Stimulated activated CD4-positive, alpha-beta T cell treated with anti-CD3 and anti-CD28 coated beads, TNF-alpha, amount 100 ng/mL, for 1 hour (primary cell): ENCODE data around the gene KIRREL3.

Source experiments
- DNase-seq, 3 donors: peaks; one replicate each; pipeline ENCODE4 v3.0.0-alpha.2; 2020; ENCODE audit warnings: low read depth in 3 of 3, low spot score in 1 of 3

Gene KIRREL3

DNA sequence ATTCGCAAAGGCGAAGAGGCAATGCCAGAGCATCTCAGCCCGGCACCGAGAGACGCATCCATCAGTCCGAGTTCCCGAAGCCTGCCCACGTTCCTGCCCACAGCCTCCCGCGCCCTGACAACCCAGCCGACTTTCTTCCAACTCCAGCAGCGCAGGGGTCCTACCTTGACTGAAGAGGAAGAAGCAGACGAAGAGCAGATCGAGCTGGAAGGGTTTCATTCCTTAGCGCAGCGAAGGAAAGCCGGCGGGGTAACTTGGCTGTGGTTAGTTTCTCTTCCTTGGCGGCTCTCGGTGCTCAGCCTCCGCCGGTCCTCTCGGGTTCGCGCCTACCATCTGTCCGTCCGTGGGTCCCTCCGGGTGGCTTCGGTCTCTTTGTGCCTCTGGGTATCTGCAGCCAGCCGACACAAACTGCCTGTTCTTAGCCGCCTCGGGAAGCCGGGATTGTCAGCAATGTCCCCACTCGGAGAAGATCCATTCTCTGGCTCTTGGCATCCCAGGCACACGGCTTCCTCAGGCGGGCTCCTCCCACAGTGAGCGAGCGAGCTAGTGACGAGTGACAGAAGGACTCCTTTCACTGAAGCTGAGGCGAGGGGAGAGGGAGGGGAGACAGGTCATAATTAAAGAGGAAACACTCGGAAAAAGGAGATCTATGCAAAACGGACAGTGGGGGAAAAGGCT lies at the start of gene KIRREL3:
Gene KIRREL3 (minus strand): TSS at position 480 of the 678 bp plus-strand sequence.
- DNase-seq = no peak

GRCh38 chr11:127050186-127050585 lies 49.6 kb upstream of the KIRREL3 start:
- DNase-seq = no peak

DNA sequence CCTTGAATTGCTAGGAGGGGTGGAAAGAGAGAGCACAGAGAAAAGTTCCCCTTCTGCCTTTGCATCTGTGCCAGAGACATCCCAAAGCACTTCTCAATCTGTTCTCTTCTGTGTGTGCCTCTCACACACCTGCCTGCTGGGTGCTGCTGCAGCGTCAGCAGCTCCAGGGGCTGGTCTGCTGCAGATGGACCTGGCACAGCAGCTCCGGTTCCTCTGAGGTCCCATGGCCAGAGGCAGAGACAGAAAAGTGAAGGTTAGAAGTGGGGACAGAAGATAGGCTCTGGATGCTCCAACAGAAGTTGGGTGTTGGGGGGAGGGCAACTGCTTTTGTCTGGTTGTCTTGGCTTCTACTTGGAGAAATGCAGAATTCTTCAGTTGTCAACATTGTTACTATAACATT lies 48.9 kb upstream of the KIRREL3 start:
- no peak for DNase-seq

- DNase-seq = no peak
These were observed 44.0 kb upstream of the KIRREL3 start for GRCh38 chr11:127044535-127044934.

DNA sequence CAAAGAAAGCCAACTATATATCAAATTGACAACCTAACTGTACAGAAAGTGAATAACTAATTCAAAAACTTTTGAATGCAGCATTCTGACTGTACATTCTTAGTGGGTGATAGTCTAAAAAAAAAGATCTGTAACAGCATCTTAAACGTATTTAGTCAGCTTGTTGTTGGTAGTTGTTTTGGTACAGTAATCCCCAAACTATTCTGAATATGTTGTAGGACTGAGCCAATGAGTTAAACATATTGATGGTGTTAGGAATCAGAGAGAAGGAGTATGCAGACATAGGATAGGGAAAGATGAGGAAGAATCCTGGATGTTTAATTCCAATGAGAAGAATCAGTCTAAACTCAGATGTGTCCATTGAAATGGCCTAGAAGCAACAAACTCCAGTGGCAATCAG lies 41.9 kb upstream of the KIRREL3 start:
- no peak for DNase-seq

- DNase-seq = no peak
These were observed 39.0 kb upstream of the KIRREL3 start for GRCh38 chr11:127039591-127039990.

DNA sequence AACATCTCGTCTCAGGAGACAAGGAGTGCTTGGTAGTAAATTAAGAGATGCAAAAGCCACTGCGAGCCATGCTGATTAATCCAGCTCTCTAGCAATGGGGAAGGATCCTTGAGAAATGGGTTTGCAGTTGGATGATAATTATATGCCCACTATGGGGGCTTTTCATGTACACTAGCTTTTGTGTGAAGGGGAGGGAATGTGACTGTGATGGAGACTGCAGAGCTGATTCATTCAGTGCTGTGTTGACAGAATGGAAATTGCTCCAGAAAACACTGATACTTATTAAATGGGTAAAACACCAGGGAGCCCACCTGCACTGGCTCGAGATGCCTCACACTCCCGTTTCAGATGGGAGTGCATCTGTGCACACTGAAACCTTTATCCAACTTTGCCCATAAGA lies 37.0 kb upstream of the KIRREL3 start:
- DNase-seq = no peak

- no peak for DNase-seq
These were observed 36.4 kb upstream of the KIRREL3 start for GRCh38 chr11:127037001-127037400.

DNA sequence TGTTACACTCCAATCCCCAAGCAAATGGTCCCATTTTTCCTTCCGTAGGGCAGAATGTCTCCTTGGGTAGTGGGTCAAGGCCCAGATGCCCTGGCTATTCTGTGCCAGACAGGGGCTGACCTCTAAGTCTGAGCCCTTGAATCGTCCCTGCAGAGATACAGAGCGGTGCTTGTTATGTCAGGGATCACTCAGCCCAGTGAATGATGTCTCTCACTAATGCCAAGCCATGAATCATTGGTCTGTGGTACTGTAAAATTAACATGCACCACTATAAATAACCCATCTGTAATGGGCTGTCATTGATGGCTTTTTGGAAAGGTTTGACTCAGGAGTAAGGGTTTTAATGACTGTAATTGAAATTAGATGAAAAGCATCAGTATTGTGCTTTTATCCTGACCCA lies 35.3 kb upstream of the KIRREL3 start:
- DNase-seq = no peak

- DNase-seq = no peak
These were observed 34.4 kb upstream of the KIRREL3 start for GRCh38 chr11:127034973-127035372.

DNA sequence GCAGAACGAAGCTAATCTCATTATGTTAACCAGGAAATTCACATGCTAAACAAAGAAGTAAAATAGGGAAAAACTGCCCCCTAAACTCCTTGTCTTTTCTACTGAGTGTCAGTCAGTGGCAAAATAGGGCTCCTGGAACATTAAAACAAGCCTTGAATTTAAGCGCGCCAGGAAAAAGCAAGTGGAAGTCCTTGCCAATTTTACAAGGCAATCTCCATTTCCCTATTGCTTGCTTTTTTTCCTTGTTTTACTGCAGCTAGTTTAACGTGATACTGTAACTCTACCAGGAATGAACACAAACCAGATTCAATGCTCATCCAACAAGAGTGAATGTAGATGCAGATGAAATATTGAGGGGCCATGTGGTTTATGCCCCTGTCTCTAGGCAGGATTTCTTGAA lies 28.1 kb upstream of the KIRREL3 start:
- no peak for DNase-seq

DNA sequence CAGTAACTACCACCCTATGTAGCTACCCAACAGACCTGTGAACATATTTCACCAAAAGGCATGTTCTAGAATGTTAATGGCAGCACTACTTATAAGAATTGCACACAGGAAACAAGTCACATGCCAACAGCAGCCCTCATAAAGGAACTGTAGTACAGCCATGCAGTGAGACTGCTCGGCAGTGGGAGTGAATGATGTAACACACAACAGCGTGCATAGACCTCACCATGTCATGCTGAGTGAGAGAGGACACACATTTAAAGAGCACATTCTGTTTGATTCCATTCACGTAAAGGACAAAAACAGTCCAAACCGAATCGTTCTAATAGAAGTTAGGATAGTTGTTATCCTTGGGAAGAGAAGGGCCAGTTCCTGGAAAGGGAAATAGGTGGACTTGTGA lies 27.2 kb upstream of the KIRREL3 start:
- DNase-seq = no peak

DNA sequence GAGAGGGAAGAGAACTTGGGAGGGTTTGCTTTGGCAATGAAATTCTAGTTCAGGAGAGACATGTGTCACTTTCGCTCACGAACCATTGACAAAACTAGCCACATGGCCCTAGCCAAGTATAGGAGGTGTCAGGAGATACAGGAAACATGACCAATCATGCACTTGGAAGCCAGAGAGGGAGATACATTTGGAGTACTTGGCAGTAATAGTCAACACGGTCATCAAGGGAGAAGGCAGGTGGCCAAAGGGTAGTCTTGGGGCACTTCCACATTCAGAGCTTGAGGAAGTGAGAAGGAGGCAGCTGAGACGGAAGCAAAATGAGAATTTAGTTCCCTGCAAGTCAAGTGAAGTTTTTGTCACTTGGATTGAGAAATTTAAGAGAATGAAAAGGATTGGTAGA lies 26.4 kb upstream of the KIRREL3 start:
- no peak for DNase-seq

GRCh38 chr11:127023991-127024390 lies 23.4 kb upstream of the KIRREL3 start:
- no peak for DNase-seq

GRCh38 chr11:127018683-127019279 lies 18.2 kb upstream of the KIRREL3 start:
- no peak for DNase-seq

GRCh38 chr11:127017482-127017881 lies 16.9 kb upstream of the KIRREL3 start:
- DNase-seq = no peak

- DNase-seq = no peak
These were observed 13.0 kb upstream of the KIRREL3 start for GRCh38 chr11:127013550-127013949.

- DNase-seq = no peak
These were observed 5.7 kb upstream of the KIRREL3 start for GRCh38 chr11:127006311-127006710.

- DNase-seq = no peak
These were observed 2.9 kb upstream of the KIRREL3 start for GRCh38 chr11:127003260-127003981.

GRCh38 chr11:127002669-127003259 lies 2.2 kb upstream of the KIRREL3 start:
- DNase-seq = no peak

DNA sequence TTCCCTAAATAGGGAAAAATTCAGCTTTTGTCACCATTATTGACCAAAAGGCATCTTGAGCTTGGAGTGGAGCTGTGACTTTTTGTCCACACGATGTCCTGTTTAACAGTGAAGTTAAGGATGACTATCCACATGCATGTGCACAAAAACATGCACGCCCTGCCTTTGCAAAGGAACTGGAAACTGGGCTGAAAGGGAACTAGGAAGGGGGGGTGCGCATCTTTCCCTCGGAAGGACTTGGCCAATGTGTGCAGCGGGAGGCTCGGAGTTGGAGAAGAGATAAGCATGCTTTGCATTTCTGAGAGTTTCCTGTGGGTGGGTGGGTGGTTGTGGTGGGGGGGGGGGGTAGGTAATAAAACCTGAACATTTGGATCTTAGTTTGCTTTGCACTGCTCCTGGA lies 411 bp upstream of the KIRREL3 start:
- DNase-seq = no peak

DNA sequence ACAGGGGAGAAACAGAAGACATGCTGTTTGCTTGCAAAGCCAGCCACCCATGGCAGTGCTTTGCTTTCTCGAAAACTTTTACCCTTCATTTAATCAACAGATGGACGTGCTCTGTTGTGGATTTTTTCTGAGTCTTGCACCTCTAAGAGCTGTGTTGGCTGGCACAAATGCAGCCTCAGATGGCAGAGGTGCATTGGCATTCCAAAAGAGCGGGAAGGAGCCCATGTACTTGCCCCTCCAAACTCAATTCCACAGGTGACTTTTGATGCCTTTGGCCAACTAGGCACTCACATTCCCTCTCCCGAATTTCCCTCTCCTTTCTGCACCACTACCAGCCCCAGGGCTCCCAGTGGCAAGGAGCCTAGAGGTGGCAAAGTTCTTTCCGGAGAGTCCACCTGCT lies 1.2 kb downstream of the KIRREL3 start:
- no peak for DNase-seq
